ENCODE results near the gene ELL.

Gene ELL

GRCh38 chr19:18502246-18502637 is 19.6 kb downstream of the ELL start:
- H3K4me3 ChIP-seq (ENCODE audit: insufficient read depth, low read length, poor library complexity, severe bottlenecking): no peak overlapping the region
- H3F3A ChIP-seq (ENCODE audit: insufficient read depth): no peaks in the 10 kb centered on the region
- H3K9me3 ChIP-seq (ENCODE audit: insufficient read depth, low read length): no peaks in the 10 kb centered on the region
- TF ChIP-seq EZH2phosphoT487 (conservative IDR thresholded peaks at IDR 0.05; ENCODE audit: low read length): no peak
- TF ChIP-seq CTCF (IDR thresholded peaks at IDR 0.05; ENCODE audit: insufficient read depth, low read length, poor library complexity, severe bottlenecking): no peak
- no peak overlapping the region for H2AFZ ChIP-seq (ENCODE audit: low read depth, low read length, severe bottlenecking)
- no peaks in the 10 kb centered on the region for H3K27me3 ChIP-seq (ENCODE audit: low read length)
- H3K27ac ChIP-seq (ENCODE audit: low read depth, low read length): no peak overlapping the region
- no peaks in the 10 kb centered on the region for H3K36me3 ChIP-seq (ENCODE audit: low read length)
- no peaks in the 10 kb centered on the region for H3K9me2 ChIP-seq (replicated peaks; ENCODE audit: insufficient read depth, low read length)
- H3K9ac ChIP-seq (ENCODE audit: low read length): no peak overlapping the region
- no peaks in the 10 kb centered on the region for H4K20me1 ChIP-seq (ENCODE audit: low read depth, low read length)
- H3K4me2 ChIP-seq (ENCODE audit: low read depth, low read length, poor library complexity, severe bottlenecking): no peak overlapping the region
- H3K79me2 ChIP-seq (ENCODE audit: insufficient read depth, low read length): peaks cover 96% of the 10 kb centered on the region

- peaks cover 96% of the 10 kb centered on the region for H3K79me2 ChIP-seq (ENCODE audit: insufficient read depth, low read length)
- no peak overlapping the region for H3K4me3 ChIP-seq (ENCODE audit: insufficient read depth, low read length, poor library complexity, severe bottlenecking)
- no peaks in the 10 kb centered on the region for H3K36me3 ChIP-seq (ENCODE audit: low read length)
- H3K27me3 ChIP-seq (ENCODE audit: low read length): no peaks in the 10 kb centered on the region
- no peak overlapping the region for H3K27ac ChIP-seq (ENCODE audit: low read depth, low read length)
- H4K20me1 ChIP-seq (ENCODE audit: low read depth, low read length): no peaks in the 10 kb centered on the region
- H3K9me3 ChIP-seq (ENCODE audit: insufficient read depth, low read length): no peaks in the 10 kb centered on the region
- H3K4me2 ChIP-seq (ENCODE audit: low read depth, low read length, poor library complexity, severe bottlenecking): no peak overlapping the region
- no peak overlapping the region for H2AFZ ChIP-seq (ENCODE audit: low read depth, low read length, severe bottlenecking)
- no peaks in the 10 kb centered on the region for H3F3A ChIP-seq (ENCODE audit: insufficient read depth)
- no peaks in the 10 kb centered on the region for H3K9me2 ChIP-seq (replicated peaks; ENCODE audit: insufficient read depth, low read length)
- no peak overlapping the region for H3K9ac ChIP-seq (ENCODE audit: low read length)
- no peak for TF ChIP-seq EZH2phosphoT487 (conservative IDR thresholded peaks at IDR 0.05; ENCODE audit: low read length)
- TF ChIP-seq CTCF (IDR thresholded peaks at IDR 0.05; ENCODE audit: insufficient read depth, low read length, poor library complexity, severe bottlenecking): no peak
Measured at GRCh38 chr19:18501832-18502231, 20.0 kb downstream of the ELL start.

- Histone ChIP-seq H2AFZ (ENCODE audit: low read depth, low read length, severe bottlenecking) (no peak overlapping the region), H4K20me1 (ENCODE audit: low read depth, low read length) (no peaks in the 10 kb centered on the region), H3K9ac (ENCODE audit: low read length) (no peak overlapping the region), H3K27me3 (ENCODE audit: low read length) (no peaks in the 10 kb centered on the region), H3K4me2 (ENCODE audit: low read depth, low read length, poor library complexity, severe bottlenecking) (no peak overlapping the region), H3K36me3 (ENCODE audit: low read length) (no peaks in the 10 kb centered on the region), H3F3A (ENCODE audit: insufficient read depth) (no peaks in the 10 kb centered on the region), H3K4me3 (ENCODE audit: insufficient read depth, low read length, poor library complexity, severe bottlenecking) (no peak overlapping the region), H3K27ac (ENCODE audit: low read depth, low read length) (no peak overlapping the region), H3K79me2 (ENCODE audit: insufficient read depth, low read length) (peaks cover 96% of the 10 kb centered on the region), H3K9me3 (ENCODE audit: insufficient read depth, low read length) (no peaks in the 10 kb centered on the region), H3K9me2 (replicated peaks; ENCODE audit: insufficient read depth, low read length) (no peaks in the 10 kb centered on the region)
- TF ChIP-seq CTCF (IDR thresholded peaks at IDR 0.05; ENCODE audit: insufficient read depth, low read length, poor library complexity, severe bottlenecking): no peak
- no peak for TF ChIP-seq EZH2phosphoT487 (conservative IDR thresholded peaks at IDR 0.05; ENCODE audit: low read length)
Measured at GRCh38 chr19:18501351-18501750, 20.5 kb downstream of the ELL start.
